ENCODE measurements around the gene BCORL1. TPM values are rescaled to one million over a fixed set of nuclear protein-coding genes. Genes with fewer than 3 reads are reported as not detected.

The BCORL1 gene
- total RNA-seq, 1 donor from 2014 or later: 15.0 TPM

DNA sequence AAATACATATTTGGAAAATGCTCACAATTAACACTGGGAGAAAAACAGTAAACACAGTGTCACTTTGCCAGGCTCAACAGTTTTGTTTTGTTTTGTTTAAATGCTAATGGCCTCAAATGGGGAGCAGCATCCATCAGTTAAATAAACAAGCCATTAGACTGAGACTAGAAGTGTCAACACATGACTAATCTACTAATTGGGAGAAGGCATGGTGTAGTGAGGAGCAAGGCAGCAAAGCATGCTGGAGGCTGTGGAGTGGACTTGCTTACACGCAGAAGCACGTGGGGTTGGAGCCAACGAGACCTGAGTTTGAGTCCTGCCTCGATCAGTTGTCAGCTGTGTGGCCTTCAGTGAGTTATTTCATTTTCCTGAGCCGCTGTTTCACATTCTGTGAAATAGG is 47.5 kb upstream of the BCORL1 start:
- H3K4me1 ChIP-seq: no peaks in the 10 kb centered on the region
- H3K9me3 ChIP-seq: no peaks in the 10 kb centered on the region
- ATAC-seq: no peak
- intact Hi-C loops (cut with DNase I): no loop called here
- no peak for DNase-seq
- H3K36me3 ChIP-seq: no peaks in the 10 kb centered on the region
- TF ChIP-seq, protein P1, sequence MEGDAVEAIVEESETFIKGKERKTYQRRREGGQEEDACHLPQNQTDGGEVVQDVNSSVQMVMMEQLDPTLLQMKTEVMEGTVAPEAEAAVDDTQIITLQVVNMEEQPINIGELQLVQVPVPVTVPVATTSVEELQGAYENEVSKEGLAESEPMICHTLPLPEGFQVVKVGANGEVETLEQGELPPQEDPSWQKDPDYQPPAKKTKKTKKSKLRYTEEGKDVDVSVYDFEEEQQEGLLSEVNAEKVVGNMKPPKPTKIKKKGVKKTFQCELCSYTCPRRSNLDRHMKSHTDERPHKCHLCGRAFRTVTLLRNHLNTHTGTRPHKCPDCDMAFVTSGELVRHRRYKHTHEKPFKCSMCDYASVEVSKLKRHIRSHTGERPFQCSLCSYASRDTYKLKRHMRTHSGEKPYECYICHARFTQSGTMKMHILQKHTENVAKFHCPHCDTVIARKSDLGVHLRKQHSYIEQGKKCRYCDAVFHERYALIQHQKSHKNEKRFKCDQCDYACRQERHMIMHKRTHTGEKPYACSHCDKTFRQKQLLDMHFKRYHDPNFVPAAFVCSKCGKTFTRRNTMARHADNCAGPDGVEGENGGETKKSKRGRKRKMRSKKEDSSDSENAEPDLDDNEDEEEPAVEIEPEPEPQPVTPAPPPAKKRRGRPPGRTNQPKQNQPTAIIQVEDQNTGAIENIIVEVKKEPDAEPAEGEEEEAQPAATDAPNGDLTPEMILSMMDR (IDR thresholded peaks at IDR 0.05): no peak
- H3K4me3 ChIP-seq: no peak overlapping the region
- no peak overlapping the region for H3K27ac ChIP-seq
- no peaks in the 10 kb centered on the region for H3K27me3 ChIP-seq

DNA sequence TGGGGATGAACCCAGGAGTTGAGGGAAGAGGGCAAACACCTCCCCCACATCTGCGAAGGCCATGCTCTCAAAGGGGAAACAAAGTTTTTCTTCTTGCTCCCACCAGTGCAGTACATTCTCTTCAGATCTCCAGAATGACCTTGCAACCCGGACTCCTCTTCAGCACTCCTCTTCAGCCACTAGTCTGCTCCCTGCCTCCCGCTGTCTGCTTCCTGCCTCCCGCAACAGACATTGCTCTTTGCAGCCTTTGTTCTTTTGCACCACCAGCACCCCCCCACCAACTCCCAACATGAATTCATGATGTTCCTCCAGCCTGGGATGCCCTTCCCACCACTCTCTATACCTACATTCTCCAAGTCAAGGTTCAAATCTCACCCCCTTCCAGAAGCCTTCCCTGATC is 44.4 kb upstream of the BCORL1 start:
- Histone ChIP-seq H3K9me3 (no peaks in the 10 kb centered on the region), H3K4me1 (no peaks in the 10 kb centered on the region), H3K36me3 (no peaks in the 10 kb centered on the region), H3K27ac (no peak overlapping the region), H3K27me3 (no peaks in the 10 kb centered on the region), H3K4me3 (no peak overlapping the region)
- ATAC-seq (no peak), DNase-seq (no peak)
- TF ChIP-seq, protein P1 (IDR thresholded peaks at IDR 0.05): no peak
- intact Hi-C loops (cut with DNase I): no loop called here

DNA sequence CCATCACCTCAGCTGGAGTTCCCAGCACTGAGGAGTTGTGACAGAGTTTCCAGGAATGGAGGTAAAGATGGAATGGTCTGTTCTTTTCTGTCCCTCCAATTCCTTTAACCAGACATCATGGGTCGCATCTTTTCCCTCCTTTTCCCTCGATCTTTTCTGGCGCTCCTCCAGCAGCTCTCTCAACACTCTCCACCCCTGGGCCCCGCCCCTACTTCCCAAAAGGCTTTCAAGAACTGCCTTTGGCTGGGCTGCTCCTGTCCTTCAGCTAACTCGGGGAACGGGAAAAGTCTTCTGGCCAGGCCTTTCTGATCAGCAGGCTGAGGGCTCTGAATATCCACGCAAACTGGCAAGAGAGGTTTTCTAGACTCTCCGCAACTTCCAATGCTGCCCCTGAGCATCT is 42.4 kb upstream of the BCORL1 start:
- TF ChIP-seq, protein P1 (IDR thresholded peaks at IDR 0.05): no peak
- Histone ChIP-seq H3K36me3 (no peaks in the 10 kb centered on the region), H3K9me3 (no peaks in the 10 kb centered on the region), H3K4me1 (no peaks in the 10 kb centered on the region), H3K27me3 (no peaks in the 10 kb centered on the region), H3K4me3 (no peak overlapping the region), H3K27ac (no peak overlapping the region)
- no peak for ATAC-seq
- no peak for DNase-seq
- intact Hi-C loops (cut with DNase I): no loop called here

DNA sequence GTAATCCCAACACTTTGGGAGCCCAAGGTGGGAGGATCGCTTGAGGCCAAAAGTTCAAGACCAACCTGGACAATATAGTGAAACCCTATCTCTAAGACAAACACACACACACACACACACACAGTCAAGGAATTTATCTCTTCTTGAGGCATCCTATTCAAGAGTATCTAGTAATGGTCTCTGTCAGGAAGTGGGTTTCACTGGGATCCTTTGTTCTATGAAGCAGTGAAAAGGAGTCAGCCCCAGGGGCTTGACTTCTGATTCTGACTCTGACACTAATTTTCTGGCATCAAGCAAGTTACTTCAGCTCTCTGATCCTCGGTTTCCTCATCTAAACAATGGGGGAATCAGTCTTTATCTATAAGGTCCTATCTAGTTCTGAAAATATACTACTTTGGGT is 41.7 kb upstream of the BCORL1 start:
- Histone ChIP-seq H3K36me3 (no peaks in the 10 kb centered on the region), H3K4me3 (no peak overlapping the region), H3K9me3 (no peaks in the 10 kb centered on the region), H3K27me3 (no peaks in the 10 kb centered on the region), H3K4me1 (no peaks in the 10 kb centered on the region), H3K27ac (no peak overlapping the region)
- ATAC-seq (no peak), DNase-seq (no peak)
- intact Hi-C loops (cut with DNase I): no loop called here
- TF ChIP-seq, protein P1 (IDR thresholded peaks at IDR 0.05): no peak

DNA sequence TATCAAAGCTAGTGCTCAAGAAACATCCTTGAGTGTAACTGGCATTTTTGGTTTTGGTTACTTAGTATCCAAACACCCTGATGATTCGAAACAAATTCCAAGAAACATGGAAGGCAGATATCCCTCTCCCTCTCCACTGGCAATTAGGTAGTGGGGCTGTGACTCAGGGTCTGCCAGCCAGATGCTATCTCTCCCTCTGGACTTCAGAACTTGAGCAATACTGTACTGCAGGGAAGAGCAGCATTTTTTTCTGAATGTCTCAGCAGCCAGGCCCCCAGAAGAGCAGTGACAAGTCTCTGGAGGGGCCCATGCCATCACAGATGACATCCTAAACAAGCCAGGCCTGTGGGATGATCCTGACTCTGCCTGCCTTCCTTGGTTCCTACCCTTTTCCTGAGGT is 37.3 kb upstream of the BCORL1 start:
- intact Hi-C loops (cut with DNase I): no loop called here
- no peaks in the 10 kb centered on the region for H3K9me3 ChIP-seq
- H3K27ac ChIP-seq: no peak overlapping the region
- TF ChIP-seq, protein P1 (IDR thresholded peaks at IDR 0.05): no peak
- no peaks in the 10 kb centered on the region for H3K36me3 ChIP-seq
- no peaks in the 10 kb centered on the region for H3K4me1 ChIP-seq
- DNase-seq (no peak), ATAC-seq (no peak)
- H3K27me3 ChIP-seq: no peaks in the 10 kb centered on the region
- no peak overlapping the region for H3K4me3 ChIP-seq

DNA sequence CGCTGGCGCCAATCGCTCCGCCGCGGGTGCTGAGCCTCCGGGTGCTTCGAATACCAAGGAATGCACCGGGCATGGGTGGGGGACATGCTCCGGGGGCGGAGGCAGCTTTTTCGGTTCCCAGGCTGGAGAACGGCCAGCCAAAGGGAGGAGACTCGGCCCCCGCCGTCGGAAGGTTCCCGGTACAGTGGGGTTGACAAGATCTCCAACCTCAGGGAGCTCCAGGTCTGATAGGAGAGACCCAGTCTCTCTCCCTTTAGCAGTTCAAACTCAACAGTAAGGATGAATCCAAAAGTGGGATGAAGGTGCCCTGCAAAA is 29.1 kb upstream of the BCORL1 start:
- no peaks in the 10 kb centered on the region for H3K27me3 ChIP-seq
- no peaks in the 10 kb centered on the region for H3K36me3 ChIP-seq
- TF ChIP-seq, protein P1 (IDR thresholded peaks at IDR 0.05): no peak
- no peak overlapping the region for H3K27ac ChIP-seq
- ATAC-seq (no peak), DNase-seq (no peak)
- peak overlapping the region; percentile 38 for H3K4me3 ChIP-seq
- no peaks in the 10 kb centered on the region for H3K4me1 ChIP-seq
- intact Hi-C loops (cut with DNase I): no loop called here
- no peaks in the 10 kb centered on the region for H3K9me3 ChIP-seq

All from upper lobe of right lung (tissue), 1 donor.